PC-9 (cell line): ENCODE data around the gene ZSCAN25.

ENCODE experiments used
- CTCF ChIP-seq: fragments of 200-600 bp; sonication (generic); conservative IDR thresholded peaks from 2 replicates; pipeline ENCODE4 v1.6.1; 2017; ENCODE audit warnings: mixed run types, antibody characterized with exemption, mild to moderate bottlenecking, moderate library complexity
- EZH2 ChIP-seq: fragments of 200-600 bp; sonication (generic); IDR thresholded peaks from 2 replicates; pipeline ENCODE4 v1.8.0; 2017; ENCODE audit warnings: antibody characterized with exemption, low read depth

- no peak for TF ChIP-seq CTCF
- no peak for TF ChIP-seq EZH2
Measured at GRCh38 chr7:99571768-99572167, 45.0 kb upstream of the ZSCAN25 start.
